B cell (primary cell): Measurements from ENCODE around the gene WDR27. TPM values are rescaled to one million over a fixed set of nuclear protein-coding genes. Genes with fewer than 3 reads are reported as not detected.
"Not testable (repeated sequence)": the region's sequence is repeated elsewhere in the genome, so short reads cannot be mapped to it uniquely, and the experiment has no call there.

Experiments
- ATAC-seq: fragments of 200-7000 bp; cut with Tn5 transposase; one replicate; pipeline ENCODE4 v1.10.0; 2021; ENCODE audit warnings: low read depth, mild to moderate bottlenecking, moderate number of reproducible peaks, moderate library complexity
- CTCF ChIA-PET: fragments of 350-600 bp; sonication (Branson Sonifier 250); formaldehyde crosslinking; loops from one replicate; lab custom pipeline; 2021; ENCODE audit warnings: antibody characterized with exemption, inconsistent platforms; lab: Charles Lee
- POLR2A ChIA-PET: fragments of 350-600 bp; sonication (Branson Sonifier 250); formaldehyde crosslinking; loops from one replicate; lab custom pipeline; 2021; ENCODE audit warnings: antibody characterized with exemption; lab: Charles Lee
- DNase-seq: peaks from one replicate; pipeline ENCODE4 v3.0.0; 2013
- H2AFZ ChIP-seq: 2 replicates; pipeline ENCODE4 v1.6.1; 2012; ENCODE audit warnings: mild to moderate bottlenecking, low read depth, low read length; ENCODE audit not compliant: insufficient read depth, poor library complexity, severe bottlenecking
- H3K27ac ChIP-seq, 2 donors: 1 replicate in 1 of 2; 2 replicates in 1 of 2; pipeline ENCODE4 v1.5.1; 2012 to 2013; ENCODE audit warnings: low read length in 2 of 2, mild to moderate bottlenecking in 2 of 2, moderate library complexity in 1 of 2
- H3K27me3 ChIP-seq, 4 experiments: fragments of 200-600 bp in 1 of 4; sonication (generic) in 1 of 4; replicated peaks in 1 of 4; 1 replicate in 2 of 4; 2 replicates in 2 of 4; pipeline versions ENCODE4 v1.6.1 to v1.7.0; 2013 to 2016; ENCODE audit warnings: low read length in 3 of 4, mild to moderate bottlenecking in 2 of 4, mixed read lengths in 1 of 4, moderate library complexity in 1 of 4; ENCODE audit not compliant: insufficient read depth in 4 of 4, control insufficient read depth in 3 of 4; ENCODE audit errors: control extremely low read depth in 1 of 4
- H3K36me3 ChIP-seq, 2 experiments: replicated peaks in 1 of 2; 1 replicate in 1 of 2; 2 replicates in 1 of 2; pipeline versions ENCODE4 v1.6.1 to v1.7.1; 2013; ENCODE audit warnings: low read length in 1 of 2; ENCODE audit not compliant: insufficient read depth in 2 of 2, control insufficient read depth in 1 of 2; ENCODE audit errors: control extremely low read depth in 1 of 2, extremely low read depth in 1 of 2
- H3K4me1 ChIP-seq, 2 donors: fragments of 200-600 bp in 1 of 2; sonication (generic) in 1 of 2; 1 replicate in 1 of 2; 2 replicates in 1 of 2; pipeline versions ENCODE4 v1.5.1 to v1.6.1; 2013 to 2017; ENCODE audit warnings: low read length in 2 of 2; ENCODE audit not compliant: control insufficient read depth in 2 of 2, insufficient read depth in 2 of 2
- H3K4me2 ChIP-seq: replicated peaks from 2 replicates; pipeline ENCODE3; 2012; ENCODE audit warnings: mild to moderate bottlenecking, low read depth, low read length; ENCODE audit not compliant: poor library complexity, severe bottlenecking
- H3K4me3 ChIP-seq, 5 experiments: fragments of 200-600 bp in 1 of 5; sonication (generic) in 1 of 5; 1 replicate in 3 of 5; 2 replicates in 2 of 5; pipeline versions ENCODE4 v1.5.1 to v1.7.0; 2011 to 2016; ENCODE audit warnings: low read length in 4 of 5, mild to moderate bottlenecking in 4 of 5, low read depth in 2 of 5, control low read depth in 1 of 5, moderate library complexity in 1 of 5; ENCODE audit not compliant: insufficient read depth in 1 of 5; ENCODE audit errors: control extremely low read depth in 1 of 5, extremely low read depth in 1 of 5
- H3K79me2 ChIP-seq: fragments of 200-600 bp; sonication (generic); one replicate; pipeline ENCODE4 v1.6.0; 2016; ENCODE audit warnings: low read length; ENCODE audit not compliant: control insufficient read depth, insufficient read depth
- H3K9ac ChIP-seq: fragments of 200-600 bp; sonication (generic); 2 replicates; pipeline ENCODE4 v1.6.1; 2017; ENCODE audit warnings: mild to moderate bottlenecking, low read length, moderate library complexity
- H3K9me3 ChIP-seq, 3 donors: one replicate each; pipeline versions ENCODE4 v1.6.1 to v1.7.1; 2013; ENCODE audit warnings: low read length in 2 of 3; ENCODE audit not compliant: control insufficient read depth in 2 of 3, insufficient read depth in 1 of 3; ENCODE audit errors: control extremely low read depth in 1 of 3
- H4K20me1 ChIP-seq: 2 replicates; pipeline ENCODE4 v1.6.0; 2012; ENCODE audit warnings: mild to moderate bottlenecking, low read length; ENCODE audit not compliant: insufficient read depth, control insufficient read depth, poor library complexity, severe bottlenecking
- H3K27ac Mint-ChIP-seq: one replicate; pipeline ENCODE4 v1.8.0; 2021; ENCODE audit warnings: mixed read lengths
- H3K27me3 Mint-ChIP-seq: one replicate; pipeline ENCODE4 v1.8.0; 2021; ENCODE audit warnings: mixed read lengths
- H3K4me1 Mint-ChIP-seq: one replicate; pipeline ENCODE4 v1.8.0; 2021; ENCODE audit warnings: mixed read lengths
- H3K4me3 Mint-ChIP-seq: one replicate; pipeline ENCODE4 v1.8.0; 2021; ENCODE audit warnings: mixed read lengths
- H3K9me3 Mint-ChIP-seq: one replicate; pipeline ENCODE4 v1.8.0; 2022; ENCODE audit warnings: mixed read lengths; ENCODE audit not compliant: insufficient read depth
- EZH2 ChIP-seq: IDR thresholded peaks from 2 replicates; pipeline ENCODE4 v1.6.1; 2012; ENCODE audit warnings: borderline replicate concordance, low read depth, mild to moderate bottlenecking, moderate library complexity, low read length; ENCODE audit not compliant: insufficient read depth, poor library complexity, severe bottlenecking
- WGBS: methylation state at CpG from one replicate; pipeline ENCODE4 v1.1.5; 2013; ENCODE audit warnings: missing lambda C conversion rate; ENCODE audit not compliant: insufficient coverage; 5-methylcytosine and 5-hydroxymethylcytosine counted together
- intact Hi-C: fragments of 100-400 bp; cut with micrococcal nuclease; formaldehyde crosslinking; loops from one replicate; pipeline ENCODE4 v1.10.0; 2022
- polyA plus RNA-seq: library from polyadenylated mRNA; depleted of rRNA; stranded (reverse); fragments of >200 nt; gene quantifications from 2 replicates; pipeline ENCODE4 v1.2.3, GENCODE V29; 2012
- total RNA-seq, 2 donors: library from RNA; stranded (reverse); fragments of 120-200 nt in 1 of 2; gene quantifications; 1 replicate in 1 of 2; 2 replicates in 1 of 2; pipeline versions ENCODE4 v1.2.3 to v1.2.4, GENCODE V29; 2013 to 2022
- TF ChIP-seq, protein P1 (sequence below): fragments of 200-600 bp; IDR thresholded peaks from one replicate; pipeline ENCODE4 v1.8.0; 2022; ENCODE audit warnings: antibody characterized with exemption, mild to moderate bottlenecking

Gene WDR27
- total and polyA plus RNA-seq, 2 donors (not counting 1 experiment from before 2014, with no cell fraction given) = 64.3 to 86.3 TPM

DNA sequence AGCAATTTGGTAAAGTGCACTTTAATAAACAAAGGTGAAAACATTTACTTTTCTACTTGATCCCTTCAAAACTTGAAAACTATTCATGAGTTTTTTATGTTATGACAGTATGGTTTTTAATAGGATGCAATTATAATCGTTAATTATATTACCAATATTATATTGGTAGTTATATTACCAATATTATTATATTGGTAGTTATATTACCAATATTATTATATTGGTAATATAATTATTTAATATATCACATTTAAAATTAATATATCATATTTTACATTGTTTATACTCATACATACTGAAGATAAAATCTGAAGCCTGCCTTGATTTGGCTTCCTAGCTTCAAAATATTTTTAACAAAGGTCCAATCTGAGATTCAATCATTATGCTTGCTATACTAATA is 262.1 kb downstream of the WDR27 start:
- Mint-ChIP-seq H3K27ac (no peak overlapping the region), H3K4me3 (no peak overlapping the region), H3K27me3 (peaks cover 4% of the 10 kb centered on the region), H3K4me1 (no peaks in the 10 kb centered on the region), H3K9me3 (peaks cover 2% of the 10 kb centered on the region)
- POLR2A ChIA-PET = no interaction called here
- no peak overlapping the region for H3K9ac ChIP-seq
- no peaks in the 10 kb centered on the region for H4K20me1 ChIP-seq
- H3K9me3 ChIP-seq = peaks cover 0 to 15% (median 0%) of the 10 kb centered on the region in 3 donors
- no peak overlapping the region for H3K4me3 ChIP-seq
- CTCF ChIA-PET = no interaction called here
- H2AFZ ChIP-seq = no peak overlapping the region
- H3K4me1 ChIP-seq = no peaks in the 10 kb centered on the region
- no peak overlapping the region for H3K27ac ChIP-seq
- H3K79me2 ChIP-seq = no peaks in the 10 kb centered on the region
- no peaks in the 10 kb centered on the region for H3K27me3 ChIP-seq
- ATAC-seq = no peak
- WGBS = no CpG with 5 or more reads among the region's 1 CpG
- intact Hi-C loops = no loop called here
- no peak overlapping the region for H3K4me2 ChIP-seq
- no peak for DNase-seq
- no peak for TF ChIP-seq EZH2
- TF ChIP-seq, protein P1, sequence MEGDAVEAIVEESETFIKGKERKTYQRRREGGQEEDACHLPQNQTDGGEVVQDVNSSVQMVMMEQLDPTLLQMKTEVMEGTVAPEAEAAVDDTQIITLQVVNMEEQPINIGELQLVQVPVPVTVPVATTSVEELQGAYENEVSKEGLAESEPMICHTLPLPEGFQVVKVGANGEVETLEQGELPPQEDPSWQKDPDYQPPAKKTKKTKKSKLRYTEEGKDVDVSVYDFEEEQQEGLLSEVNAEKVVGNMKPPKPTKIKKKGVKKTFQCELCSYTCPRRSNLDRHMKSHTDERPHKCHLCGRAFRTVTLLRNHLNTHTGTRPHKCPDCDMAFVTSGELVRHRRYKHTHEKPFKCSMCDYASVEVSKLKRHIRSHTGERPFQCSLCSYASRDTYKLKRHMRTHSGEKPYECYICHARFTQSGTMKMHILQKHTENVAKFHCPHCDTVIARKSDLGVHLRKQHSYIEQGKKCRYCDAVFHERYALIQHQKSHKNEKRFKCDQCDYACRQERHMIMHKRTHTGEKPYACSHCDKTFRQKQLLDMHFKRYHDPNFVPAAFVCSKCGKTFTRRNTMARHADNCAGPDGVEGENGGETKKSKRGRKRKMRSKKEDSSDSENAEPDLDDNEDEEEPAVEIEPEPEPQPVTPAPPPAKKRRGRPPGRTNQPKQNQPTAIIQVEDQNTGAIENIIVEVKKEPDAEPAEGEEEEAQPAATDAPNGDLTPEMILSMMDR = no peak
- no peaks in the 10 kb centered on the region for H3K36me3 ChIP-seq

DNA sequence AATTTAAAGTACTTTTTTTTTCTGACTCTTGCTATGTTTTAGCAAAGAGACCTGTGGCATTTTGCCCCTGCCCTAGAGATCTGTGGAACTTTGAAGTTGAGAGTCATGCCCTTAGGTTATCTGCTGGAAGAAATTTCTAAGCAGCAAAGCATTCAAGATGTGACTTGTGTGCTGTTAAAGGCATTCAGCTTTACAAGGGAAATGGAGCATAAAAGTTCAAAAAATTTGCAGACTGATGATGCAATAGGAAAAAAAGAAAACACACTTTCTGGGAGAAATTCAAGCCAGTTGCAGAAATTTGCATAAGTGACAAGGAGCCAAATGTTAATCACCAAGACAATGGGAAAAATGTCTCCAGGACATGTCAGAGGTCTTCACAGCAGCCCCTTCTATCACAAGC is 267.3 kb downstream of the WDR27 start:
- H3K4me3 ChIP-seq, H3K27me3 ChIP-seq, H4K20me1 ChIP-seq, POLR2A ChIA-PET, H3K27ac ChIP-seq, H3K4me1 Mint-ChIP-seq, H3K9ac ChIP-seq, H3K79me2 ChIP-seq, CTCF ChIA-PET, H2AFZ ChIP-seq, H3K27ac Mint-ChIP-seq, intact Hi-C loops, H3K4me3 Mint-ChIP-seq, H3K4me1 ChIP-seq, DNase-seq, ATAC-seq, H3K36me3 ChIP-seq, H3K4me2 ChIP-seq, H3K27me3 Mint-ChIP-seq: not testable (repeated sequence)
- H3K9me3 ChIP-seq = peaks cover 0 to 26% (median 25%) of the 10 kb centered on the region in 3 donors
- H3K9me3 Mint-ChIP-seq = peaks cover 17% of the 10 kb centered on the region
